ENCODE measurements around the gene ROBO1. TPM values are rescaled to one million over a fixed set of nuclear protein-coding genes. Genes with fewer than 3 reads are reported as not detected.

Gene ROBO1
- total and polyA plus RNA-seq, 2 of the 13 experiments (the other 11 are each of a cell fraction or from before 2014, with no cell fraction given) = 52.2 to 71.0 TPM

DNA sequence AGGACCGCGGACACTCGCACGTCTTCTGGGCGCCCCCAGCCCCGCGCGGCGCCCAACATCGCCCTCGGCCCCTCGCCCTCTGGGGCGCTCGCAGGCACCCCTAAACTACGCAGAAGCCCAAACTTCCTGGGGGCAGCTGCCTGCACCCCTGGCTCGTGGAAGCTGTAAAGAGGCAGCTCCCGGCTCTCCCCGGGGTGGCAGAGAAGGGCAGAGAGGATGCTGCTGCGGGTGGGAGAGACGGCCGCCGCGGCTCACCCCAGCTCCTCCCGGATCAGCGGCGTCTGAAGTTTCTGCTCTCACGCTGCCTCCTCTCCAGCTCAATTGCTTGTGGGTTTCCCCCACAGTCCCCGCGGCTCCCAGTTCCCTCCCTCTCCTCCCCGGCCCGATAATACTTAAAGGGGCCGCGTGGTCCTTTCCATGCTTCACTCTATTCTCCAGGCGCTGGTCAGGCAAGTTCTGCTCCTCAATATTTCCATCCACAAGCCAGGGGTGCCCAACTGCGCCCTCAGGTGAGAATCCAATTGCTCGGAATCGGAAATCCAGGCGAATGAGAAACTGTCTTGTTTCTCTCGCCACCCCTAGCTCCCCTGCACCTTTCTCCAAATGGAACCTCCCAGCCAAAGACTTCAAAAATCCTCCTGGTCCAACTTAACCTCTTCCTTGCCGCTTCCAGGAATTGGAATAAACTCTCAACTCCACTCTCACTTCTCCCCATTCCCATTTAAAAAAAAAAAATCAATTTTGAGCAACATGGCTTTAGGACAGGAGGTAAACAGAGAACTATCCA, 748.5 kb downstream of the ROBO1 start (continued):
- TF ChIP-seq ZNF205 (CRISPR knock-in tag; IDR thresholded peaks at IDR 0.05) (no peak; the same call in 1 of the 2 replicates), PHF5A (CRISPR knock-in tag; IDR thresholded peaks at IDR 0.05; ENCODE audit: low read depth, unreplicated experiment) (peak; percentile 77), EED (CRISPR knock-in tag; IDR thresholded peaks at IDR 0.05) (no peak), ZNF703 (CRISPR knock-in tag; IDR thresholded peaks at IDR 0.05; ENCODE audit: borderline replicate concordance) (no peak), FOXA3 (CRISPR knock-in tag; IDR thresholded peaks at IDR 0.05) (peak; percentile 12; the same call in 1 of the 2 replicates), THYN1 (CRISPR knock-in tag; IDR thresholded peaks at IDR 0.05; ENCODE audit: borderline replicate concordance, low read depth) (no peak), SAFB2 (CRISPR knock-in tag; IDR thresholded peaks at IDR 0.05; ENCODE audit: borderline replicate concordance, low read depth) (no peak), ZNF44 (CRISPR knock-in tag; IDR thresholded peaks at IDR 0.05) (no peak), ZNF296 (CRISPR knock-in tag; conservative IDR thresholded peaks at IDR 0.05) (no peak), HNF4A (CRISPR knock-in tag; IDR thresholded peaks at IDR 0.05) (no peak), RORA (CRISPR knock-in tag; IDR thresholded peaks at IDR 0.05) (no peak), MEIS1 (CRISPR knock-in tag; IDR thresholded peaks at IDR 0.05; ENCODE audit: borderline replicate concordance) (0 out of 2 replicates have a peak, but pooled peaks have one; percentile 32), MTA1 (CRISPR knock-in tag; IDR thresholded peaks at IDR 0.05; ENCODE audit: borderline replicate concordance) (0 out of 2 replicates have a peak, but pooled peaks have one; percentile 19), PPARG (CRISPR knock-in tag; conservative IDR thresholded peaks at IDR 0.05) (no peak), SMAD1 (CRISPR knock-in tag; IDR thresholded peaks at IDR 0.05; ENCODE audit: borderline replicate concordance, low read depth) (no peak), CBX1 (IDR thresholded peaks at IDR 0.05; ENCODE audit: low read depth) (no peak), ZNF263 (CRISPR knock-in tag; IDR thresholded peaks at IDR 0.05) (no peak)
- TF ChIP-seq, protein P1, sequence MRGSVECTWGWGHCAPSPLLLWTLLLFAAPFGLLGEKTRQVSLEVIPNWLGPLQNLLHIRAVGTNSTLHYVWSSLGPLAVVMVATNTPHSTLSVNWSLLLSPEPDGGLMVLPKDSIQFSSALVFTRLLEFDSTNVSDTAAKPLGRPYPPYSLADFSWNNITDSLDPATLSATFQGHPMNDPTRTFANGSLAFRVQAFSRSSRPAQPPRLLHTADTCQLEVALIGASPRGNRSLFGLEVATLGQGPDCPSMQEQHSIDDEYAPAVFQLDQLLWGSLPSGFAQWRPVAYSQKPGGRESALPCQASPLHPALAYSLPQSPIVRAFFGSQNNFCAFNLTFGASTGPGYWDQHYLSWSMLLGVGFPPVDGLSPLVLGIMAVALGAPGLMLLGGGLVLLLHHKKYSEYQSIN (CRISPR knock-in tag; IDR thresholded peaks at IDR 0.05; ENCODE audit: borderline replicate concordance) = no peak
- TF ChIP-seq, protein P2, sequence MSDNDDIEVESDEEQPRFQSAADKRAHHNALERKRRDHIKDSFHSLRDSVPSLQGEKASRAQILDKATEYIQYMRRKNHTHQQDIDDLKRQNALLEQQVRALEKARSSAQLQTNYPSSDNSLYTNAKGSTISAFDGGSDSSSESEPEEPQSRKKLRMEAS (IDR thresholded peaks at IDR 0.05) = peak; percentile 87; the same call in 1 of the 2 replicates
- TF ChIP-seq, protein P3, sequence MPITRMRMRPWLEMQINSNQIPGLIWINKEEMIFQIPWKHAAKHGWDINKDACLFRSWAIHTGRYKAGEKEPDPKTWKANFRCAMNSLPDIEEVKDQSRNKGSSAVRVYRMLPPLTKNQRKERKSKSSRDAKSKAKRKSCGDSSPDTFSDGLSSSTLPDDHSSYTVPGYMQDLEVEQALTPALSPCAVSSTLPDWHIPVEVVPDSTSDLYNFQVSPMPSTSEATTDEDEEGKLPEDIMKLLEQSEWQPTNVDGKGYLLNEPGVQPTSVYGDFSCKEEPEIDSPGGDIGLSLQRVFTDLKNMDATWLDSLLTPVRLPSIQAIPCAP (CRISPR knock-in tag; IDR thresholded peaks at IDR 0.05; ENCODE audit: low read depth) = no peak
- TF ChIP-seq, protein P4, sequence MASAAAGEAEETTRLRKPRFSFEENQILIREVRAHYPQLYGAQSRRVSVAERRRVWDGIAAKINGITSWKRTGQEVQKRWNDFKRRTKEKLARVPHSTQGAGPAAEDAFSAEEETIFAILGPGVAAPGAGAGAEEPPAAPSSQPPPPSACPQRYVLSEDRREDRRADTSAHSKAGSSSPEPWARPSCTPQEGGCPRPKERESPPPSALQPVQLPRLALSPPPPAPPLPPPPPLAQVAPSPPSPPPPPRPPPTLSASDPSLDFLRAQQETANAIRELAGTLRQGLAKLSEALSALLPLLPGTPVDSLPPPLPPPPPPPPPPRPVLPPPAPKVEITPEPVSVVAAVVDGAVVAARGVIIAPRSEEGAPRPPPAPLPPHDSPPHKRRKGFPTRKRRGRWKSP (CRISPR knock-in tag; IDR thresholded peaks at IDR 0.05) = no peak; the same call in 1 of the 2 replicates
- TF ChIP-seq, protein P5, sequence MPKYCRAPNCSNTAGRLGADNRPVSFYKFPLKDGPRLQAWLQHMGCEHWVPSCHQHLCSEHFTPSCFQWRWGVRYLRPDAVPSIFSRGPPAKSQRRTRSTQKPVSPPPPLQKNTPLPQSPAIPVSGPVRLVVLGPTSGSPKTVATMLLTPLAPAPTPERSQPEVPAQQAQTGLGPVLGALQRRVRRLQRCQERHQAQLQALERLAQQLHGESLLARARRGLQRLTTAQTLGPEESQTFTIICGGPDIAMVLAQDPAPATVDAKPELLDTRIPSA (CRISPR knock-in tag; IDR thresholded peaks at IDR 0.05; ENCODE audit: borderline replicate concordance) = no peak
- TF ChIP-seq, protein P6, sequence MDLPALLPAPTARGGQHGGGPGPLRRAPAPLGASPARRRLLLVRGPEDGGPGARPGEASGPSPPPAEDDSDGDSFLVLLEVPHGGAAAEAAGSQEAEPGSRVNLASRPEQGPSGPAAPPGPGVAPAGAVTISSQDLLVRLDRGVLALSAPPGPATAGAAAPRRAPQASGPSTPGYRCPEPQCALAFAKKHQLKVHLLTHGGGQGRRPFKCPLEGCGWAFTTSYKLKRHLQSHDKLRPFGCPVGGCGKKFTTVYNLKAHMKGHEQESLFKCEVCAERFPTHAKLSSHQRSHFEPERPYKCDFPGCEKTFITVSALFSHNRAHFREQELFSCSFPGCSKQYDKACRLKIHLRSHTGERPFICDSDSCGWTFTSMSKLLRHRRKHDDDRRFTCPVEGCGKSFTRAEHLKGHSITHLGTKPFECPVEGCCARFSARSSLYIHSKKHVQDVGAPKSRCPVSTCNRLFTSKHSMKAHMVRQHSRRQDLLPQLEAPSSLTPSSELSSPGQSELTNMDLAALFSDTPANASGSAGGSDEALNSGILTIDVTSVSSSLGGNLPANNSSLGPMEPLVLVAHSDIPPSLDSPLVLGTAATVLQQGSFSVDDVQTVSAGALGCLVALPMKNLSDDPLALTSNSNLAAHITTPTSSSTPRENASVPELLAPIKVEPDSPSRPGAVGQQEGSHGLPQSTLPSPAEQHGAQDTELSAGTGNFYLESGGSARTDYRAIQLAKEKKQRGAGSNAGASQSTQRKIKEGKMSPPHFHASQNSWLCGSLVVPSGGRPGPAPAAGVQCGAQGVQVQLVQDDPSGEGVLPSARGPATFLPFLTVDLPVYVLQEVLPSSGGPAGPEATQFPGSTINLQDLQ (CRISPR knock-in tag; IDR thresholded peaks at IDR 0.05) = no peak
